ENCODE data around the gene TAC4.

The TAC4 gene

GRCh38 chr17:49848019-49848473, at the start of gene TAC4:
Gene TAC4 (minus strand): TSS chr17:49848069. CDS start chr17:49848017, 52 bp downstream.
- DNase-seq (ENCODE audit: low spot score): no peak
- TF ChIP-seq, protein P1, sequence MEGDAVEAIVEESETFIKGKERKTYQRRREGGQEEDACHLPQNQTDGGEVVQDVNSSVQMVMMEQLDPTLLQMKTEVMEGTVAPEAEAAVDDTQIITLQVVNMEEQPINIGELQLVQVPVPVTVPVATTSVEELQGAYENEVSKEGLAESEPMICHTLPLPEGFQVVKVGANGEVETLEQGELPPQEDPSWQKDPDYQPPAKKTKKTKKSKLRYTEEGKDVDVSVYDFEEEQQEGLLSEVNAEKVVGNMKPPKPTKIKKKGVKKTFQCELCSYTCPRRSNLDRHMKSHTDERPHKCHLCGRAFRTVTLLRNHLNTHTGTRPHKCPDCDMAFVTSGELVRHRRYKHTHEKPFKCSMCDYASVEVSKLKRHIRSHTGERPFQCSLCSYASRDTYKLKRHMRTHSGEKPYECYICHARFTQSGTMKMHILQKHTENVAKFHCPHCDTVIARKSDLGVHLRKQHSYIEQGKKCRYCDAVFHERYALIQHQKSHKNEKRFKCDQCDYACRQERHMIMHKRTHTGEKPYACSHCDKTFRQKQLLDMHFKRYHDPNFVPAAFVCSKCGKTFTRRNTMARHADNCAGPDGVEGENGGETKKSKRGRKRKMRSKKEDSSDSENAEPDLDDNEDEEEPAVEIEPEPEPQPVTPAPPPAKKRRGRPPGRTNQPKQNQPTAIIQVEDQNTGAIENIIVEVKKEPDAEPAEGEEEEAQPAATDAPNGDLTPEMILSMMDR (IDR thresholded peaks at IDR 0.05; ENCODE audit: extremely low read depth, missing control alignments): no peak

GRCh38 chr17:49896860-49897259, 49.0 kb upstream of the TAC4 start:
- no peak for DNase-seq (ENCODE audit: low spot score)
- TF ChIP-seq, protein P1 (IDR thresholded peaks at IDR 0.05; ENCODE audit: extremely low read depth, missing control alignments): no peak

DNA sequence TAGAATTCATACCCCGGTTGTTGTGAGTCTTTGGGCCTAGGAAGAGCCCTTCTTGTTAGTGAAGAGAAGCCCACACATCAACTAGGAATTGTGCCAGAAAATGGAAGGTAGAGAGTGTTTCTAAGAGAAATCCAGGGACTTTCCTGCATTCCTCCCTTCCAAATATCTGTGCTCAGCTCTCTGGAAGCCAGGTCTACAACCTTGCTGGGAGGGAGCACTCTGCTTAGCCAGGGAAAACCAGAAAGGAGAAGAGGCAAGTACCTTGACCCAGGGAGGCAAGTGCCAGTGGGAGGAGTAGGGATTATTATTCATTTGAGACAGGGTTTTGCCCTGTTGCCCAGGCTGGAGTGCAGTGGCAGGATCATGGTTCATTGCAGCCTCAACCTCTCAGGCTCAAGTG, 48.4 kb upstream of the TAC4 start:
- TF ChIP-seq, protein P1 (IDR thresholded peaks at IDR 0.05; ENCODE audit: extremely low read depth, missing control alignments): no peak
- no peak for DNase-seq (ENCODE audit: low spot score)

DNA sequence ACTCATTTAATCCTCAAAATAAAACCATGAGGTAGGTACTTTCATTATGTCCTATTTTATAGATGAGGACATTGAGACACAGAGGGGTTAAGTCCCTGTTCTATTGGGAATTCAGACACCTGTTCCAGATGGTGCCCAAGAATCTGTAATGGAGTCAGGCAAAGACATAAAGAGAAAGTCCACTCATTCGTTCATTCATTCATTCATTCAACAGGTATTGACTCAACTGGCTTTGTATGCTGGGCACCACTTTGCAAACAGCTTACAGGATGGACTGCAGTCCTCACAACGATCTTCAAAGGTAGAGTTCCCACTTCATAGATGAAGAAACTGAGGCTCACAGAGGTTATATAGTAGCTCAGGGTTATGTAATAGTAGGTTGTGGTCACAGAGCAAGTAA, 47.9 kb upstream of the TAC4 start:
- DNase-seq (ENCODE audit: low spot score): no peak
- TF ChIP-seq, protein P1 (IDR thresholded peaks at IDR 0.05; ENCODE audit: extremely low read depth, missing control alignments): no peak

GRCh38 chr17:49894761-49895160, 46.9 kb upstream of the TAC4 start:
- no peak for DNase-seq (ENCODE audit: low spot score)
- TF ChIP-seq, protein P1 (IDR thresholded peaks at IDR 0.05; ENCODE audit: extremely low read depth, missing control alignments): no peak

- DNase-seq (ENCODE audit: low spot score): no peak
- TF ChIP-seq, protein P1 (IDR thresholded peaks at IDR 0.05; ENCODE audit: extremely low read depth, missing control alignments): no peak
Observed at GRCh38 chr17:49891694-49892389, 44.0 kb upstream of the TAC4 start.

DNA sequence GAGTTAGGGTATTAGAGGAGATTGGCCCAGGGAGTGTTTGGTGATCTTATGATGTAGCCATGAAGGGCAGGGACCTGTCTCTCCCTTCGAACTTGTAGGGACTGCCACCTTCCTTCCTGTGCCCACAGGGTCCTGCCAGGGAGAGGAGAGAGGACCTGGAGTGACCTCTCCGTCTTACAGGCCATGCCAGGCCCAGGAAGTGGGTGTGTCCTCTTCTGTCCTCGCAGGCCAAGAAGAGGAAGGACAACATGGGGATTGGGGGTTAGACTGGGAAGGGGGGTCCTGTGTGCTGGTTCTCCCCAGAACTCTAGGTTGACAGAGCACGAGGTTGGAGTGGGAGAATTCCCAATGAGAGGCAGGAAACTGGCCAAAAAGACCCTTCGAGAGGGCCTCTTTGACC, 43.4 kb upstream of the TAC4 start:
- TF ChIP-seq, protein P1 (IDR thresholded peaks at IDR 0.05; ENCODE audit: extremely low read depth, missing control alignments): no peak
- DNase-seq (ENCODE audit: low spot score): no peak

Data from GM20000 (cell line).